DMS79 treated with DMSO at 0.1 percent for 48 hours (cell line): Measurements from ENCODE around the gene CDC42EP3.

Experiments used
- DNase-seq: peaks from one replicate; lab custom pipeline; 2025; lab: John Stamatoyannopoulos, UW

The CDC42EP3 gene

DNA sequence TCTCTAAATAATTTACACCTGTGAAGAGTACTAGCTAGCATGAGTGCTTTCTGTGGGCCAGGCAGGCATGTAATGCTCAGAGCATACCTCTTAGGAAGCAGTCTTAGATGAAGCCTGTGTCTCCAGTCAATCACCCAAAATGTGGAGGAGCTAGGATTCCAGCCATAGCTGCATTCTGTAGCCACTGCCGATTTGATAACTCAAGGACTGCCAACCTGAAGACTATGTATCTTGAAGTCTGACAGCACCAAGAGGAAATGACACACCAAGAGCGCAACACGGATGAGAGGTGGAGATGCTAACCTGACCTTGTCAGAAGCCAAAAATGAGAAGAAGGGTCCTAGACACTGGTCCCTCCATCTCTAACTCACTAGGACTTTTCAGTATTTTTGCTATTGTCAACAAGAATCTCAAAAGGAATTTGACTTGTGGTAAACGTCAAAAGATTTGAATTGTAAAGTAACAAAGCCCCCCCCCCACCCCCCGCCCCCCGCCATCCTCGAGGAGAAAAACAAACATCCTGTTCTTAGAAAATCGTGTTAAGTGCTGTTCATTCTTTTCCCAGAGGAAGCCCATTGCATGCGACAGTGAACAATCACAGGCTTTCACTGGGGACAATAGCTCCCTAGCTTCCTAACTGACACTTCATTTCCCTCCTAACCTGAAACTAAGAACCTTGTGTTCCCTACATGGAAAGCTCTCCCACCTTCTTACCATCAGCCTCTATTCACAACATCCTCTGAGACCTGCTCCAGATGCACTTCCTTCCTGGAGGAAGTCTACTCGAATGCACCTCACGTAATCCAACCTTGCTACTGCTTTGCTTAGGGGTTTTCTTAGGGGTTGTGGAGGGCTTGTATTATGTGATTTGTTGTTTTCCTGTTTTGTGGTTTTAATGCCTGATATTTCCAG, 14.7 kb downstream of the CDC42EP3 start:
- no peak for DNase-seq

DNA sequence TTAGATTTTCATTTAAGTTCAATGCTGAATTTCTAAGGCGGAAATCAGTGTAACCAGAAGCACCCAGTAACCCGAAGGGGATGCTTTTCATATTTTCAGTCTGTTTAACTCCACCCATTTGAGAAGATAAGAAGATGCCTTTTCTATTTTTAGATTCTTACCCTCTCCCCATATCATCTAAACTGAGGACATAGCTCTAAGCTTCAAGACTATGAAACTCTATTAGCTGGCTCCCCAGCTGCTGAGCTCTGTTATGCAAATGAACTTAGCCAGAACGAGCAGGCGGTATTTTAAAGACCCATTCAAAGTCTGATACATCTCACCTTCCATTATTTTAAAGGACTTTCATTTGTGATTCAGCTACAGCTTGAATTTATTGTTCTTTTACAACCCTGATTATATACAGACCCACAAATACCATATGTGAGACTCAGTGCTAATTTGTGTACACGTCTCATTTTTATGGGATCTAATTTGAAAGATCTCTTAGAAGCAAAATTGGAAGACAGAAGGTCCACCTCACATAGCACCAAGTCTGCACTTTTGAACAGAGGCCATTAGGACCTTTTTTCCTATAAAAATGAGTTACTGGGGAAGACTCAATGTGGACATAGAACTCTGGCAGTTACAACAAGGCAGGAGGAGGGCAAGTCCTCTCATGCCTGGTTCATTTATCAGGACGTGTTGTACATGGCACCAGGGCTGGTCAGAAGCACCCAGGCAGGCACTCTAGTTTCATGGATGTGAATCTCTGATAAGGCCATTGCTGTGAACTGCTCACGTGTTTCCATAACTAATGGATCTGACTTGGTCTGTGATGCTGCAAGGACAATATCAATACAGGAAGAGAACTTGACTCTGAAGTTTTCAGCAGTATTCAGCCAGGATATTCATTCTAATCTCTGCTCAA, 16.3 kb downstream of the CDC42EP3 start:
- no peak for DNase-seq

DNA sequence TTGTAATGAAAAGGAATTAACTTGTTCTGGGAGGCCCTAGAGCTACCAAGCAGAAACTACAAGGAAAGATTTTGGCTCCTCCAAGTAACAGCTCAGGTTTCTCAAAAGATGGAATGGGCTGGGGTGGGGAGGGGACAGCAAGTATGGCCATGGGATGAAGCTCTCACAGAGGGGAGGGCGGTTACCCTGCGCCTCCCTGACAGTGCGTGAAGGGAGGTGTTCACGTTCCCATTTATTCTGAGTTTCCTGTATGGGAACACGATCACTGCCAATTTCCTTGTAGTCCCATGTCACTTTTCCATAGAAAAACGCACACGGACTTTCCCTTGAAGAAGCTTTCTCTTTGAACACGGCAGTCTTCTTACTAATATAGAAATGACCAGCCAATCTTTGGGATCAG, 17.0 kb downstream of the CDC42EP3 start:
- DNase-seq, result no peak

DNA sequence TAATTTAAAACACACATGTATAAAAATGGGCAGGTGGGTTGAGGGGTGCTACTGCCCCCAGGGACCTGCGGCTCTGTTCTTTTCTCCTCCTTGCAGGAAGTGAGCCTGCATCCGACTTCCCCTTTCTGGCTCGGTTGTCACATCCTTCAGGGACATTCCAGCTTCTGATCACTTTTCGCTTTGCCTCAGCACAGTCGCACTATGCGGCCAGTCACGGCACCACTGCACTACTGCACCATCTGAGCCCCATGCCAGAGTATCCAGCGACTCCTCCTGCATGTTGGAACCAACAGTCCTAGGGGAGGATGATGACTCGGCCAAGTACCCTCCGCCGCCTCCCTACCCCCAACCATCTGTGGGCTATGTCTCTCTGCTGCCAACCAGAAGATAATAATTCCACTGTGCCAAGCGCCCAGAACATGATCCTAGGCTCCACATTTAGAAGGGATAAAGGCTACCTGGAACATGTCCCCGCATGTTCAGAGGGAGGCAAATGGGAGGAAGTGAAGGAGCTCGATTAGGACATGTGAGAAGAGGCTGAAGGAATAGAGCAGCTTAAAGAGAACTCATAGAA, 17.6 kb downstream of the CDC42EP3 start:
- DNase-seq, result no peak

DNA sequence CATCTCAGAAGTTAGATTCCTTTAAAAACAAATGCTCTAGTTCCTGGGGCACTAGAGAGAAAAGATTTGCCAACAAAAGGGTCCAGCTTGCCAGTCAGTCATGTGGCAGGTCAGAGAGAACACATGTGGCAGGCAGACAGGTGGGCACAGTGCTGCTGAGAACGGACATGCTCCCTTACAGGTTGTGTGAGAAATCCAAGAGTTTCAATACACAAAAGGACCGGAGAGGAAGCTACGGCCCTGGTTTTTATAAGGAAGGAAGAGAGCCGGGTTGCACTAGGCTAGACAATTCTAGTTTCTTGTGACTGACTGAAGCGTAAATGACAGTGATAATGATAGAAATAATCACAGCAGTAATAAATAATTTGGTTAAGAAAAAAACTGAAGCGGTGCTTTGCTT, 18.3 kb downstream of the CDC42EP3 start:
- DNase-seq, result no peak

DNA sequence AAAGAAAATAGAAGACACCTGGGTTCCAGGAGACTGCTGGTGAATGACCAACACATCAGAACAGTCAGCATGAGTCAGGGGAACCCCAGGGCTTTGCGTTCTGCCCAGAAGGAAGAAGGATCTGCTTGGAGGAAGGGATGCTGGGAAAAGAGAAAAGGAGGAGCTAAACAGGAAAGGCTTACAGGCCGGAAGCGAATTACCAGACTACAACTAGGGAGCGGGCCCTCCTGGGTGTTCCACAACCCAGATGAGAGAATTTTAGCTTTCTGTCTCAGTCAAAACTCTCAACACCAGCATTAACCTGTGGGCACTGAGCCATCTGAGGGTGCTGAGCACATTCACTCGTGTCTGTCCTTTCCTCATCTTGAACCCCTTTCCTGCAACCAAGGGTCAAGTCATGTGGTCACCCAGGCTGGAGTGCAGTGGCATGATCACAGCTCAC, 19.2 kb downstream of the CDC42EP3 start:
- no peak for DNase-seq

DNA sequence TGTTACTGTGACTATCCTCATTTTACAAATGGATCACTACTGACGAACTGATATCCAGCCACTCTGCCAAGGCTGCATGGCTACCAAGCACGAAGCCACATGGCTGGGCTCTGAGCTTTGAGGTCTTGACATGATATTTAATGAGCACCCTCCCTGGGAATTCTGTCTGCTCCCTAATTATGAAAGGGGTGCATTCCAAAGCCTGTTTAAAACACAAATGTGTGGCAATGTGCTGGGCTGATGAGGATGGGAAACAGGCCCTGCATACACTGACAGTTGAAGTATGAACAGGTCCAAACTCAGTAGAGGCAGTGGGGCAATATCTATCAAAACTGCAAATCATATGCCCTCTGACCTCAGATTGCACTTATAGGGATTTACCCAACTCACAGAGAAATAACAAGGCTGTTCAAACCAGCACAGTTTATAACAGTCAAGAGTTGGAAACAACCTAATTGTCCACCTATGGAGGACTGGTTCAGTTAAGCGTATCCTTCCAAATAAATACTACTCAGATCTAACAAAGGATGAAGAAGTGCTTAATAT, 20.8 kb downstream of the CDC42EP3 start:
- DNase-seq, result no peak

DNA sequence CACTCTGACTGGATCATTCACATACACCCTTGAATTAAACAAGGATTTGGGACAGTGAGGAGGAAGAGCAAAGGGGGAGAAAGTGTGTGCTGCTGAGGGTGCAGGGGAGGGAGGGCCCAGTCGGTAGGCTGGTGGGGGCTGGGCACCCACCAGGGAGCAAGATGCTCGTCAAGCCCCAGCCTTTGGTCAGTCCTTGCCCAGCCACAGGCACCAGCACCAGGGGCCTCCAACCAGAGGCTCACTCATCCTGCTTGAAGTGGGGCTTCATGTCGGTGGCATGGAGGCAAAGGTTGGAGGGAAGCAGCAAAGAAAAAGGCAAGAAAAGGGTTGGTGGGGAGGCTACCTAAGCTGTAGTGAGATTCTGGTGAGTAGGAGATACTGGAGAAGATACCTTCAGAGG, 21.9 kb downstream of the CDC42EP3 start:
- no peak for DNase-seq

DNA sequence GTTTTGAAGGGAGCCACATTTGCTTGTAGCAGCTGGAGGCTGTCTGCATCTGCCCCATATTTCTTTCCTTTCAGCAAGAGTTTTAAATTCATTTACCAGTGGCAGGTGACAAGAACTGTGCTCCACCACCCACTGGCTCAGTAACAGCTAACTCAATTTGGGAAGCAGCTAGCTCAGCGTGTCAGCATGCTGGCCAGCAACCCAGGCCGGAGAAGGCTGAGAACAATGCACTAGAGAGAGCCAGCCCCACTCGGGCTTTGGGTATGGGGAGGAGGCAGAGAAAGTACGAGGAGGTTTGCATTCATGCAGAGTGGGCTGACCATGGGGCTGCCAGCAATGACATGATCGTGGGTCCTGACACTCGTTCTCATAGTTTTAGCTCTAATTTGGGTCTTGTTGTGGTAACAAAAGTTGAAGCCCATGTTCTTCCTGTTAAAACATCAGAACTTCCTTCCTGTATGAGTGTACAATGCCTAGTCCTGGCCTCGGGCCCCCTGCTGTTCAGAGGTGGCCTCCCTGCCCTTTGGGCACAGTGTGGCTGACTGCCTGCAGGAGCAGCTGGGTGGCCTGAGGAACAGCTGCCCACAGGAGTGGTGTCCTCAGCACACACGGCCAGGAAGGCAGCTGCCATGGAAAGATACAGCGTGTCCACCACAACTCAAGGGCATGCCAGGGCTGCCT, 23.0 kb downstream of the CDC42EP3 start:
- no peak for DNase-seq

DNA sequence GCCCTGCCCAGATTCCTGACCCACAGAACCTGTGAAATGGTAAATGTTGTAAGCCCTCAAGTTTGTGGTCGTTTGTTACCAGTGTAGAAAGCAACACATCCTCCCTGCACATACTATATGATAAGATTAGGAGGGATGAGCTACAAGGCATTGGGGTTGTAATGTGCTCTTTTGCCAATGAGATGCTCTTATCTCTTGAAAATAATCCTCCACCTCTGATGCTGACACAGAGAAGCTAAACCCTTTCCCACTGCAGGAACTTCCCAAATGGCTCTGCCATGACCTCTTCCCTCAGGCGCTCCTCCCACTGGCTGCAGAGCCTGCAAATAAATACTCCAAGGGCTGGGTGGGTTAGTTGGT, 23.5 kb downstream of the CDC42EP3 start:
- DNase-seq, result no peak

DNA sequence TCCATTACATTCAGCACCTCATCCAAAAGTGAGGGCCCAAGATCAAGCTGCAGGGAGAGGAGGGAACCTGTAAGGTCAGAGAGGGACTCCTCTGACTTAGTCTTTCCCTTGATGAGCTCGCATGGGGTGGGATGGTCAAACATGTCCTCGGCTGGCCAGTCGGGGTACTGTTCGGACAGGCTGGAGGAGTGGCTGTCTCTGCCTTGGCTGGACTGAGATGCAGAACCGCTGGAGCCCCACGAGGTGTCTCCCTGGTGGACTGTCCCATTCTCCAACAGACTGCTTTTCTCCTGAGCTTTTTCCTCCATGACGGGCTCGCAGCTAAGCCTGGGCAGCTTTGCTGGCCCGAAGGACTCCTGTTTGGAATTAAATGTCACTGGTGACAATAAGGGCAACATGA, 25.6 kb downstream of the CDC42EP3 start:
- DNase-seq, result no peak

DNA sequence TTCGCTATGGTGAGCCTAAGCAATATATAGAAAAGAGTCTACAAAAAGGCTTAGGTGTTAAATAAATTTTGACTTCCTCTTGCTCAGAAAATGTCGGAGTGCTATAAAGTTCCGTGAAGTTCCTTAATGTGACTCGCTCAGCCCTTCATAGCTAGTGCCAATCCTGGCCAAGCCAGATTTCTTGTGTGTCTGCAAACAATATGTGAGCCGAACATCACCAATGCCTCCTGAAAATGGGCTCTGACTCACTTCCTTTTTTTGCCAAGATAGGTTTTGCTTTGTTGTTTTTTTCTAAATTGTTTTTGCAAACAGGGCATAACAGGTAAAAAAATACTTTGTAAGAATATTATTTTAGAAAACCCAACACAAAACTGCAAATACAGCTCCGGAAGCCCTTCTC, 26.1 kb downstream of the CDC42EP3 start:
- DNase-seq, result no peak

DNA sequence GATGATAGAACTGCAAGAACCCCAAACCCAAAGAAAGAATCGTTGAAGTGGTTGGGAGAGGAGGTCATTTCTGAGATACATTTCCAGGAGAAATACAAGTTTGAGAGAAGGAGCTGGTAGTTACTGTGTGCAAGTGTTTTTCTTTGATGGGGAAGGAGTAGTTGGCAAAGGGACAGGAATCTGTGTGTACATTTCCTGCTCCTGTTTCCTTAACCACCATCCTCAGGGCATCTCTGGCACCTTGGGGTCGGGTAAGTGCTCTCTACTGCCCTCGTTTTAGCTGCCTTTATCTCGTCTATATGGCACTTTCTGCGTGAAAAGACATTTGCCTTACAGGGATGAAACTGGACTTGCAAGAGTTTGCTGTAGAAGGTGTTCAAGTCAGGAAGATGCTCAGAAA, 27.3 kb downstream of the CDC42EP3 start:
- no peak for DNase-seq

DNA sequence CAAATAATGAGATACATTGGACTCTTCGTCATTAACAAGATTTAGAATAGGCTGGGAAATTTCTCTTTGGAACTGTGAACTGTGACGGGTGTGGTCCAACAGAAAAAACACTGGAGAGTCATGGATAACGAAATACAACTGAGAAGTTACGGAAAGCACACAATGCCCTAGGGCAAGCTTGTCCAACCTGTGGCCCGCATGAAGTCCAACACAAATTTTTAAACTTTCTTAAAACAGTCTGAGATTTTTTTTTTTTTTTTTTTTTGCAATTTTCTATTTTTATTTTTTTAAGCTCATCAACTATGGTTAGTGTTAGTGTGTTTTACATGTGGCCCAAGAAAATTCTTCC, 27.7 kb downstream of the CDC42EP3 start:
- DNase-seq, result no peak

DNA sequence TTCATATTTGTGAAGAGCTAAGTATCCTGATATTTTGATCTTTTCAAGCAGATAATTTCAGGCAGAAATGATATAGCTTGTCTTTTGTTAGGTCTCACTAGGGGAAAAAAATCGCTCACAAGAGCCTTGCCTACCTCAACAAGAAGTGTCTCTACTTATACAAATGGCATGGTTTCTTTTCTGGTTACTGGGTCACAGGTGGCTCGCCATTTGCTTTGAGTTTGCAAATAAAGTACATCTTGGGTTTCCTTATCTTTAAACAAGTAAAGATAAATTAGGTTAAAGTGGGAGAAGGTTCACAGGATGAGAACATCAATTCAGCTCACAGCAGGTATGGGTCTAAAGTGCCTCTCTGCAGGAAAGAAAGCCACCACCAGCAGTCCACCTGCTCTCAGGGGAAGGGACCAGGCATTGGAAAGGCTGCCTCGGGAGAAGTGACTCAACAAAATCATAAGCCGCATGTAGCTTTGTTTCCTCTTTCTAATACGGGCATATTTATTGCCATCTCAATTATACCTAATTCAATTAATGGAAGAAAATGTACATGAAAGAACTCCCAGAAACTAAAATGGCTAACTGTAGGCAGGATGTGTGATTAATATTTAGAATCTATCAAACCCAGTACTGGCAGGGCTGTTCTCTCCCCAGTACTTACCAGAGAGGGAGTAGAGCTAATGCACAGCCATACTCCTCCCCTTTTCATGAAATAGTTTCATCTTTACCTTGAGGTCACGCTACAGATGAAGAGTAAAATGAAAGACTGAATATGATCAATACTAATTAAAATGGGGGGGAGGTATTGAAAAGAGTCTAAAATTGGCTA, 28.3 kb downstream of the CDC42EP3 start:
- DNase-seq, result no peak

DNA sequence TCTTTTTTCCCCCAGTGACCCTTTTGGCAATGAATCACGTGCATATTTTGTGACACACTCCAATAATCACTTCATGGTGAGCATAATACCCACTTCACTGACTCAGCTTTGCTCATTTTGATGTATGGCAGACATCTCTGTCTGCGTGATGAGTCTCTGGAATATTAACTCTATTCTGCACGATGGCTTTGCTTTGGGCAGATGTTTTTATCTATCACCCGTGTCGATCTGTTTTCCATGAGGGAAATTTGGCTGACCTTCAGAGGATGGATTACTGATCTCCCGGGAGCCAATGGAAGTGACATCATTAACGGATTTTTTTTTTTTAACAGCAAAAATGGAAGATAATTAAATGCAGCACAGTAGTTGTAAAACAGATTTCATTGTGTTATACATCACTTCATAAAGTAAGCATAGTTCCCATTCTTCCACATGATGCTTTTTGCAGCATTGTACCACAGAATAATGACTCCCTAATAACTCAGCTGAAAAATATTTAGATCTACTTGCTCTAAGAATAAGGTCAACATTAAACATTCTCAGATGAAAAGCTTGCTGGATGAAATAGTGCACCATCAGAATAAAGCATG, 29.8 kb downstream of the CDC42EP3 start:
- DNase-seq, result no peak

DNA sequence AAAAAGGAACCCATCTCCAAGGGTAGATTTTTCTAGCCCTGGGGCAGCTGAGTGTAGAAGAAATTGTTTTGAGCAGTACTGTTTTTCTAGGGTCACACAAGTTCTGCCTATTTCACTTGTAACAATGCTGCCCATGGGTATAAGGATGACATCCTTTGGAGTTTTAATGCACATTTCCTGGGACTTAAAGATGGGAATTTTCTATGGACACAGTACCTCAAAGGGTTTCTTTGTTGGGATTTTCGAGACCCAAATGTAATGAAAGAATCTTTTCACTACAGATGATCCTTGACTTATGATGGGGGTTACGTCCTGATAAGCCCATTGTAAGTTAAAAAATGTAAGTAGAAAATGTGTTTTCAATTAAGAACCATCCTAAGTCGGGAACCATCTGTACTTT, 31.8 kb downstream of the CDC42EP3 start:
- no peak for DNase-seq

DNA sequence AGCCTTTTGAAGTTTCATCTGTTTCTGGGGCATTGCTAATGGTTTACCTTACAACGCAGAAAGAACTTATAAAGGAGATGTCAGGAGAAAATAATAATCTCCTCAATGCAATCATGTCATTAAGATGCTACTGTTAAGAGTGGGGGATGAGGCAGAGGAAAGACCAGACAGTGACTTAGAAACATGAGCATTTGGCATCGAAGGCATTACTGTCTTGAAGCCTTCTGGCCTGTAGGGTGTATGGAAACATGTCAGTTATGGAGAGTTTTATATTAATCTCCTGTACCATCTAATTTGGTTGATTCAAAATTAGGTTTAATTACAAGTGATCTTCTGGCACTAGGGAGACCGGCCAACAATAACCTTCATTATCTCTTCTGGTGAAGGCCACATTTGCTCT, 32.5 kb downstream of the CDC42EP3 start:
- no peak for DNase-seq

DNA sequence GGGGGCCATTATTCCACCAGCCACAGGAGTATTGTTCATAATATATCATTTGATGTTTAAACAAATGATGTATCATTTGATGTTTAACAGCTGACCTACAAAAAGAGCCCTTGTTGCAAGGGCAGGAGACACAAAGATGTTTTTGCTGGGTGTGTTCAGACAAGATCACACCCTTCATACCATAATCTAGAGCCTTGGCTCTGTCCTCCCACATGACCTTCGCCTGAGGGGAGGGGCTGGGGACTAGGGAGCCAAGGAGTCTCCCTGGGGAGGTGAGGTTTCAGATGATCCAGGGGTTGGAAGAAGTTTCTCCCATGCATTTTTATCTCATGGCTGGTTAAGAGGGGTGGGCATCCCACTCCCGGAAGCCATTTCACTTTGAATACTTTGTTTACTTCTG, 33.5 kb downstream of the CDC42EP3 start:
- DNase-seq, result no peak

DNA sequence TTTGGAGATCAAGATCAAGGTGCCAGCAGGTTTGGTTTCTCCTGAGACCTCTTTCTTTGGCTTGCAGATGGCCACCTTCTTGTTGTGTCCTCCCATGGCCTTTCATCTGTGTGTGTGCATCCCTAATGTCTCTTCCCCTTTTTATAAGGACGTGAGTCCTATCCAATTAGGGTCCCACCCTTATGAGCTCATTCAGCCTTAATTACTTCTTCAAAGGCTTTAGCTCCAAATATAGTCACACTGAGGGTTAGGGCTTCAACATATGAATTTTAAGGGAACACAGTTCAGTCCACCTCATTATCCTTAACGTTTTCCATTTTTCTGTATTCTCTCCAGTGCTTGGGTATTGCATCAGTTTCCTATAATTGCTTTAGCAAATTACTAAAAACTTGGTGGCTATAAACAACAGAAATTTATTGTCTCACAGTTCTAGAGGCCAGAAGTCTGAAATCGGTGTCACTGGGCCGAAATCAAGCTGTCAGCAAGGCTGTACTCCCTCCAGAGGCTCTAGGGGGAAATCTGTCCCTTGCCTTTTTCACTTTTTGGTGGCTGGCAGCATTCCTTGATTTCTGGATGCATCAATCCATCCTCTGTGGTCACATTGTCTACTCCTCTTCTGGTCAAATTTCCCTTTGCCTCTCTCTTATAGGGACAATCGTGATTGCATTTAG, 34.1 kb downstream of the CDC42EP3 start:
- DNase-seq, result no peak
